Mammary epithelial cell (primary cell): ENCODE results near the gene CHMP2B.

Experiments used
- CTCF ChIP-seq, 2 donors: IDR thresholded peaks in 1 of 2; conservative IDR thresholded peaks in 1 of 2; 2 replicates each; pipeline ENCODE4 v1.5.1; 2011 to 2012; ENCODE audit warnings: inconsistent platforms in 2 of 2, low read length in 2 of 2, mild to moderate bottlenecking in 2 of 2, control low read depth in 1 of 2, low read depth in 1 of 2; ENCODE audit not compliant: insufficient read depth in 1 of 2; ENCODE audit errors: extremely low read depth in 1 of 2
- EZH2 ChIP-seq: IDR thresholded peaks from 2 replicates; pipeline ENCODE4 v1.6.1; 2012; ENCODE audit warnings: low read length, inconsistent platforms, borderline replicate concordance

- no peak for TF ChIP-seq EZH2
- peak; percentile 62 to 66 for TF ChIP-seq CTCF (conservative IDR thresholded peaks at IDR 0.05 in 1 of 2, IDR thresholded peaks at IDR 0.05 in 1 of 2; ENCODE audit: extremely low read depth in 1 of 2, insufficient read depth in 1 of 2, low read depth in 1 of 2, low read length in 2 of 2)
Observed at GRCh38 chr3:87298111-87298718, 71.1 kb downstream of the CHMP2B start.
